Activated T-cell treated with anti-CD3 and anti-CD28 coated beads, Interleukin-2, amount 50 U/mL, for 24 hours (primary cell): ENCODE results near the gene CCAR1.
A peak's percentile ranks its signal among the peaks of the same experiment; 100 is the strongest.
"Not testable (repeated sequence)": the region's sequence is repeated elsewhere in the genome, so short reads cannot be mapped to it uniquely, and the experiment has no call there.

Experiments
- DNase-seq: peaks from one replicate; pipeline ENCODE4 v3.0.0-alpha.2; 2020
- H3K27ac Mint-ChIP-seq: 2 replicates; pipeline ENCODE4 v1.8.0; 2020; ENCODE audit warnings: mild to moderate bottlenecking, mixed read lengths
- H3K27me3 Mint-ChIP-seq: 2 replicates; pipeline ENCODE4 v1.8.0; 2020; ENCODE audit warnings: mixed read lengths
- H3K36me3 Mint-ChIP-seq: 2 replicates; pipeline ENCODE4 v1.8.0; 2020; ENCODE audit warnings: low read depth, mixed read lengths
- H3K4me1 Mint-ChIP-seq: 2 replicates; pipeline ENCODE4 v1.8.0; 2020; ENCODE audit warnings: low read depth, mixed read lengths
- H3K4me3 Mint-ChIP-seq: 2 replicates; pipeline ENCODE4 v1.8.0; 2020; ENCODE audit warnings: mild to moderate bottlenecking, moderate library complexity, mixed read lengths
- H3K9me3 Mint-ChIP-seq: 2 replicates; pipeline ENCODE4 v1.8.0; 2020; ENCODE audit warnings: mixed read lengths

Gene CCAR1

GRCh38 chr10:68792115-68792514 is 71.1 kb downstream of the CCAR1 start:
- H3K36me3 Mint-ChIP-seq: peaks cover 81% of the 10 kb centered on the region
- no peak overlapping the region for H3K27ac Mint-ChIP-seq
- H3K9me3 Mint-ChIP-seq: no peaks in the 10 kb centered on the region
- H3K4me3 Mint-ChIP-seq: no peak overlapping the region
- no peaks in the 10 kb centered on the region for H3K4me1 Mint-ChIP-seq
- H3K27me3 Mint-ChIP-seq: no peaks in the 10 kb centered on the region
- DNase-seq: no peak

GRCh38 chr10:68795886-68796532 is 75.0 kb downstream of the CCAR1 start:
- Mint-ChIP-seq H3K36me3 (peaks cover 62% of the 10 kb centered on the region), H3K4me1 (no peaks in the 10 kb centered on the region), H3K4me3 (no peak overlapping the region), H3K9me3 (no peaks in the 10 kb centered on the region), H3K27me3 (no peaks in the 10 kb centered on the region), H3K27ac (no peak overlapping the region)
- DNase-seq: no peak

- peaks cover 60% of the 10 kb centered on the region for H3K36me3 Mint-ChIP-seq
- no peaks in the 10 kb centered on the region for H3K27me3 Mint-ChIP-seq
- H3K4me3 Mint-ChIP-seq: no peak overlapping the region
- no peak for DNase-seq
- no peak overlapping the region for H3K27ac Mint-ChIP-seq
- no peaks in the 10 kb centered on the region for H3K9me3 Mint-ChIP-seq
- no peaks in the 10 kb centered on the region for H3K4me1 Mint-ChIP-seq
Measured at GRCh38 chr10:68796605-68797004, 75.6 kb downstream of the CCAR1 start.

- no peak overlapping the region for H3K4me3 Mint-ChIP-seq
- no peak for DNase-seq
- no peak overlapping the region for H3K27ac Mint-ChIP-seq
- H3K27me3 Mint-ChIP-seq: no peaks in the 10 kb centered on the region
- no peaks in the 10 kb centered on the region for H3K9me3 Mint-ChIP-seq
- H3K36me3 Mint-ChIP-seq: peaks cover 28% of the 10 kb centered on the region
- no peaks in the 10 kb centered on the region for H3K4me1 Mint-ChIP-seq
Measured at GRCh38 chr10:68800211-68800610, 79.2 kb downstream of the CCAR1 start.

GRCh38 chr10:68804692-68805091 is 83.7 kb downstream of the CCAR1 start:
- no peaks in the 10 kb centered on the region for H3K4me1 Mint-ChIP-seq
- H3K36me3 Mint-ChIP-seq: no peaks in the 10 kb centered on the region
- no peaks in the 10 kb centered on the region for H3K9me3 Mint-ChIP-seq
- no peak overlapping the region for H3K4me3 Mint-ChIP-seq
- no peak overlapping the region for H3K27ac Mint-ChIP-seq
- DNase-seq: no peak
- no peaks in the 10 kb centered on the region for H3K27me3 Mint-ChIP-seq

- not testable (repeated sequence) for H3K4me1 Mint-ChIP-seq, H3K9me3 Mint-ChIP-seq, H3K27ac Mint-ChIP-seq, H3K36me3 Mint-ChIP-seq, H3K4me3 Mint-ChIP-seq, DNase-seq, H3K27me3 Mint-ChIP-seq
Measured at GRCh38 chr10:68810830-68811229, 89.8 kb downstream of the CCAR1 start.

GRCh38 chr10:68811314-68812009 is 90.4 kb downstream of the CCAR1 start:
- Mint-ChIP-seq H3K9me3 (no peaks in the 10 kb centered on the region), H3K27ac (no peak overlapping the region)

GRCh38 chr10:68812420-68812819 is 91.4 kb downstream of the CCAR1 start:
- Mint-ChIP-seq H3K4me1 (no peaks in the 10 kb centered on the region), H3K4me3 (no peak overlapping the region), H3K27me3 (no peaks in the 10 kb centered on the region), H3K36me3 (no peaks in the 10 kb centered on the region), H3K27ac (no peak overlapping the region), H3K9me3 (no peaks in the 10 kb centered on the region)
- DNase-seq: no peak

More at GRCh38 chr10:68811314-68812009, 90.4 kb downstream of the CCAR1 start:
- no peak for DNase-seq
- Mint-ChIP-seq H3K4me1 (no peaks in the 10 kb centered on the region), H3K27me3 (no peaks in the 10 kb centered on the region), H3K4me3 (no peak overlapping the region), H3K36me3 (no peaks in the 10 kb centered on the region)

- Mint-ChIP-seq H3K27ac (no peak overlapping the region), H3K36me3 (no peaks in the 10 kb centered on the region), H3K4me1 (no peaks in the 10 kb centered on the region), H3K9me3 (no peaks in the 10 kb centered on the region), H3K27me3 (no peaks in the 10 kb centered on the region), H3K4me3 (no peak overlapping the region)
- DNase-seq: no peak
Measured at GRCh38 chr10:68813559-68813958, 92.5 kb downstream of the CCAR1 start.

- H3K27me3 Mint-ChIP-seq: no peaks in the 10 kb centered on the region
- no peaks in the 10 kb centered on the region for H3K4me1 Mint-ChIP-seq
- H3K36me3 Mint-ChIP-seq: no peaks in the 10 kb centered on the region
- H3K9me3 Mint-ChIP-seq: no peaks in the 10 kb centered on the region
- no peak overlapping the region for H3K4me3 Mint-ChIP-seq
- no peak for DNase-seq
- H3K27ac Mint-ChIP-seq: no peak overlapping the region
Measured at GRCh38 chr10:68816796-68817412, 95.9 kb downstream of the CCAR1 start.

- not testable (repeated sequence) for H3K27ac Mint-ChIP-seq, H3K4me3 Mint-ChIP-seq, H3K9me3 Mint-ChIP-seq, DNase-seq, H3K27me3 Mint-ChIP-seq, H3K36me3 Mint-ChIP-seq, H3K4me1 Mint-ChIP-seq
Measured at GRCh38 chr10:68820359-68820758, 99.3 kb downstream of the CCAR1 start.

- H3K9me3 Mint-ChIP-seq: not testable (repeated sequence)
Measured at GRCh38 chr10:68822626-68823025, 101.6 kb downstream of the CCAR1 start.

GRCh38 chr10:68826764-68827591 is 105.9 kb downstream of the CCAR1 start, which contains the start of gene STOX1:
TSS of gene STOX1 (plus strand) at chr10:68827531. CDS start at chr10:68827624, 93 bp downstream.
- H3K9me3 Mint-ChIP-seq: no peaks in the 10 kb centered on the region
- H3K4me1 Mint-ChIP-seq: peaks cover 16% of the 10 kb centered on the region
- no peaks in the 10 kb centered on the region for H3K36me3 Mint-ChIP-seq
- H3K4me3 Mint-ChIP-seq: peak within 1 kb of the TSS; percentile 74
- H3K27ac Mint-ChIP-seq: peak within 1 kb of the TSS; percentile 44
- DNase-seq: peak; percentile 81
- H3K27me3 Mint-ChIP-seq: peaks cover 3% of the 10 kb centered on the region

More at GRCh38 chr10:68822626-68823025, 101.6 kb downstream of the CCAR1 start:
- H3K4me1 Mint-ChIP-seq, H3K27ac Mint-ChIP-seq, H3K4me3 Mint-ChIP-seq, H3K27me3 Mint-ChIP-seq, H3K36me3 Mint-ChIP-seq, DNase-seq: not testable (repeated sequence)

- H3K4me3 Mint-ChIP-seq, H3K27ac Mint-ChIP-seq, H3K27me3 Mint-ChIP-seq, H3K9me3 Mint-ChIP-seq, DNase-seq, H3K36me3 Mint-ChIP-seq: not testable (repeated sequence)
- H3K4me1 Mint-ChIP-seq: peaks cover 16% of the 10 kb centered on the region
Measured at GRCh38 chr10:68827592-68827959, 106.5 kb downstream of the CCAR1 start.
